HL-60 (cell line): ENCODE measurements around the gene PXDN.

Experiments
- DNase-seq, 2 experiments: peaks; one replicate each; pipeline ENCODE4 v3.0.0-alpha.2; 2010 to 2020; ENCODE audit warnings: low read depth in 1 of 2, low spot score in 1 of 2
- H3K27ac ChIP-seq: fragments of 250-450 bp; sonication (Bioruptor Pico); replicated peaks from 2 replicates; pipeline ENCODE4 v1.5.1; 2020; ENCODE audit warnings: mild to moderate bottlenecking, moderate library complexity
- H3K27me3 ChIP-seq: fragments of 250-450 bp; sonication (Bioruptor Pico); 2 replicates; pipeline ENCODE4 v1.5.1; 2021; ENCODE audit warnings: mild to moderate bottlenecking, moderate library complexity; ENCODE audit not compliant: insufficient read depth, poor library complexity, severe bottlenecking
- H3K4me3 ChIP-seq: replicated peaks from 2 replicates; pipeline ENCODE4 v1.5.1; 2011; ENCODE audit warnings: mild to moderate bottlenecking, control low read depth, low read length; ENCODE audit not compliant: insufficient read depth
- GABPA ChIP-seq: IDR thresholded peaks from 2 replicates; pipeline ENCODE4 v1.6.1; 2012; ENCODE audit warnings: low read depth
- POLR2AphosphoS5 ChIP-seq: IDR thresholded peaks from 2 replicates; pipeline ENCODE4 v1.6.1; 2012; ENCODE audit warnings: low read depth
- REST ChIP-seq: IDR thresholded peaks from 2 replicates; pipeline ENCODE4 v1.6.1; 2012; ENCODE audit warnings: low read depth; ENCODE audit not compliant: insufficient replicate concordance
- SPI1 ChIP-seq: IDR thresholded peaks from 2 replicates; pipeline ENCODE4 v1.6.1; 2012; ENCODE audit warnings: low read depth, mild to moderate bottlenecking, borderline replicate concordance
- TF ChIP-seq, protein P1 (sequence below): IDR thresholded peaks from one replicate; pipeline ENCODE4 v1.5.1; 2011; ENCODE audit warnings: low read length, control low read depth, inconsistent platforms; ENCODE audit not compliant: insufficient read depth

The PXDN gene

DNA sequence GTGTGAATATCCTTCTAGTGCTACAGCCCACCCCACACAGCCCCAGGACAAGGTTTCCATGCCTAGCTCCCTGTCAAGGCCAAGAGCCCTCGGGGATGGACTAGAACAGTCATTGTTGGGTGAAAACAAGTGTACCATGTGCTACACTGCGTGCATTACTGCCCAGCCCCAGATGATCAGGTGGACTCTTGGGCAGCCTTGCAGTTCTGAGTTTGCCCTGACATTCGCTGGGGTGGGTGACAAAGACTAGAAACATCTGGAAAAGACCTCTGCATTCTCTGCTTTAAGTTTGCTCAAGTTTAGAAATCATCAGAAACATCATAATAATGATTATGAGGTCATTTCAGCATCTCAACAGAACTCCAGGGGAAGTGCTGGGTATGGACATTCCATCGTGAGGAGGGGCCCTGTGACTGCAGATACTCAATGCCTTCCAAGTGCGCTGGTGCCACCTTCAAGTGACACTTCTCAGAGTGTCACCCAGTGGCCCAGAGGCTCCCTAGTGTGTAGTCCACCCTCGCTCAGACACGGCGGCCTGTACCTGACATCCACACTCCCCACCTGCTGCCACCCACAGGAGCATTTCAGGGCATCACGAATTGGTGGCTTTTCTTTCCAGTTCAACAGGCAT, 5.3 kb upstream of the PXDN start:
- peaks cover 4% of the 10 kb centered on the region for H3K27me3 ChIP-seq
- DNase-seq: no peak
- TF ChIP-seq GABPA: no peak
- TF ChIP-seq SPI1: no peak
- no peak for TF ChIP-seq POLR2AphosphoS5
- TF ChIP-seq, protein P1, sequence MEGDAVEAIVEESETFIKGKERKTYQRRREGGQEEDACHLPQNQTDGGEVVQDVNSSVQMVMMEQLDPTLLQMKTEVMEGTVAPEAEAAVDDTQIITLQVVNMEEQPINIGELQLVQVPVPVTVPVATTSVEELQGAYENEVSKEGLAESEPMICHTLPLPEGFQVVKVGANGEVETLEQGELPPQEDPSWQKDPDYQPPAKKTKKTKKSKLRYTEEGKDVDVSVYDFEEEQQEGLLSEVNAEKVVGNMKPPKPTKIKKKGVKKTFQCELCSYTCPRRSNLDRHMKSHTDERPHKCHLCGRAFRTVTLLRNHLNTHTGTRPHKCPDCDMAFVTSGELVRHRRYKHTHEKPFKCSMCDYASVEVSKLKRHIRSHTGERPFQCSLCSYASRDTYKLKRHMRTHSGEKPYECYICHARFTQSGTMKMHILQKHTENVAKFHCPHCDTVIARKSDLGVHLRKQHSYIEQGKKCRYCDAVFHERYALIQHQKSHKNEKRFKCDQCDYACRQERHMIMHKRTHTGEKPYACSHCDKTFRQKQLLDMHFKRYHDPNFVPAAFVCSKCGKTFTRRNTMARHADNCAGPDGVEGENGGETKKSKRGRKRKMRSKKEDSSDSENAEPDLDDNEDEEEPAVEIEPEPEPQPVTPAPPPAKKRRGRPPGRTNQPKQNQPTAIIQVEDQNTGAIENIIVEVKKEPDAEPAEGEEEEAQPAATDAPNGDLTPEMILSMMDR: no peak
- TF ChIP-seq REST: no peak
- H3K4me3 ChIP-seq: no peak overlapping the region
- H3K27ac ChIP-seq: no peak overlapping the region

- no peak for DNase-seq
- no peak overlapping the region for H3K4me3 ChIP-seq
- H3K27ac ChIP-seq: no peak overlapping the region
- peaks cover 5% of the 10 kb centered on the region for H3K27me3 ChIP-seq
- TF ChIP-seq, protein P1: no peak
- TF ChIP-seq REST (no peak), POLR2AphosphoS5 (no peak)
Observed at GRCh38 chr2:1748741-1749488, 4.6 kb upstream of the PXDN start.

DNA sequence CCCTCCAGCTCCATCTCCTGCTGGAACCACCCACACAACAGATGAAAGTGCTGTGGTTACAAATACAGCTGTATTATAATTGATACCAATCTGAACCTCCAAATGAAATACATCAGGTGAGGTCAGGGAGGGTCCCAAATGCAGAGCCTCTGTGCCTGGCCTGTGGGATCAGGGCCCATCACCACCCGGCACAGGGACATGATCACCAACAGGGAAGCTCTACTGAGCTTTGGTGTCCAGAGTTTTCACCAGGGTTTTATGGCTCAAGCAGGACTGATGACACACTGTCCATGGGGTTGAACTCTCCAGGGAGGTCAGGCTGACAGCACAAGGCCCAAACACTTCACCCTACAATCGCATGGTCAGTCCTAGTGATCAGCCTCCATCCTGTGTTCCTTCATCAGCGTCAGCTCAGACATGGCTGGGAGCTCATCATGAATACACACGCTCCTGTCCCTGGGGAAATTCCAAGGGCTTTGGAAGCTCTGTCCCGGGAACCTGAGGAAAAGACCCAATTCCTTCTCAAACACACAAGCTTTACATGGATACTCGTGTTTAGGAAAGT, 3.9 kb upstream of the PXDN start:
- DNase-seq: no peak
- no peak overlapping the region for H3K4me3 ChIP-seq
- H3K27me3 ChIP-seq: peaks cover 5% of the 10 kb centered on the region
- no peak overlapping the region for H3K27ac ChIP-seq
- TF ChIP-seq GABPA (no peak), SPI1 (no peak), REST (no peak), POLR2AphosphoS5 (no peak)
- TF ChIP-seq, protein P1: no peak
